GM20431 (cell line): Measurements from ENCODE around the gene PRSS57.
"Not testable (repeated sequence)": the region's sequence is repeated elsewhere in the genome, so short reads cannot be mapped to it uniquely, and the experiment has no call there.

Experiments used
- in situ Hi-C: fragments of 300-500 bp; cut with MseI, MboI; formaldehyde crosslinking; loops from one replicate; pipeline ENCODE4 v1.15.0; 2020; ENCODE audit warnings: low sequenced_read_pairs; ENCODE audit not compliant: unreplicated experiment

Gene PRSS57

DNA sequence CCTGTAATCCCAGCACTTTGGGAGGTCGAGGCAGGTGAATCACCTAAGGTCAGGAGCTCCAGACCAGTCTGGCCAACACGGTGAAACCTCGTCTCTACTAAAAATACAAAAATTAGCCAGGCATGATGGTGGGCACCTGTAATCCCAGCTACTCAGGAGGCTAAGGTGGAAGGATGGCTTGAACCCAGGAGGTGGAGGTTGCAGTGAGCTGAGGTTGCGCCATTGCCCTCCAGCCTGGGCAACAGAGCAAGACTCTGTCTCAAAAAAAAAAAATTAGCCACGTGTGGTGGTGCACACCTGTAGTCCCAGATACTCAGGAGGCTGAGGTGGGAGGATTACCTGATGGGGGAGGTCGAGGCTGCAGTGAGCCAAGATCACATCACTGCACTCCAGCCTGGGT lies 7.6 kb upstream of the PRSS57 start:
- in situ Hi-C loops, result not testable (repeated sequence)

DNA sequence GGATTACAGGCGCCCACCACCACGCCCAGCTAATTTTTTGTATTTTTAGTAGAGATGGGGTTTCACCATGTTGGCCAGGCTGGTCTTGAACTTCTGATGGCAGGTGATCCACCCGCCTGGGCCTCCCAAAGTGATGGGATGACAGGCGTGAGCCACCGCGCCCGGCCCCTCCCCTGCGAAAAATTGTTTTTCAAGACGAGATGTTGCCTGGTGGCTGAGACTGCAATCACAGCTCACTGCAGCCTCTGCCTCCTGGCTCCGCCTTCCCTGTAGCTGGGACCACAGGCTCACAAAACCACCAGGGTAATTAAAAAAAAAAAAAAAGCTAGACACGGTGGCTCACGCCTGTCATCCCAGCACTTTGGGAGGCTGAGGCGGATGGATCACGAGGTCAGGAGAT lies 4.6 kb upstream of the PRSS57 start:
- in situ Hi-C loops, result not testable (repeated sequence)

DNA sequence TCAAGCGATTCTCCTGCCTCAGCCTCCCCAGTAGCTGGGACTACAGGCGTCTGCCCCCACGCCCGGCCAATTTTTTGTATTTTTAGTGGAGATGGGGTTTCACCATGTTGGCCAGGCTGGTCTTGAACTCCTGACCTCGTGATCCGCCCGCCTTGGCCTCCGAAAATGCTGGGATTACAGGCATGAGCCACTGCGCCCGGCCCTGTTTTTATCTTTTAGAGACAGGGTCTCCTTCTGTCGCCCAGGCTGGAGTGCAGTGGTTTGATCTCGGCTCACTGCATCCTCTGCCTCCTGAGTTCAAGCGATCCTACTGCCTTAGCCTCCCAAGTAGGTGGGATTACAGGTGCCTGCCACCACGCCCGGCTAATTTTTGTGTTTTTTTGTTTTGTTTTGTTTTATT lies 3.3 kb upstream of the PRSS57 start:
- in situ Hi-C loops, result not testable (repeated sequence)

DNA sequence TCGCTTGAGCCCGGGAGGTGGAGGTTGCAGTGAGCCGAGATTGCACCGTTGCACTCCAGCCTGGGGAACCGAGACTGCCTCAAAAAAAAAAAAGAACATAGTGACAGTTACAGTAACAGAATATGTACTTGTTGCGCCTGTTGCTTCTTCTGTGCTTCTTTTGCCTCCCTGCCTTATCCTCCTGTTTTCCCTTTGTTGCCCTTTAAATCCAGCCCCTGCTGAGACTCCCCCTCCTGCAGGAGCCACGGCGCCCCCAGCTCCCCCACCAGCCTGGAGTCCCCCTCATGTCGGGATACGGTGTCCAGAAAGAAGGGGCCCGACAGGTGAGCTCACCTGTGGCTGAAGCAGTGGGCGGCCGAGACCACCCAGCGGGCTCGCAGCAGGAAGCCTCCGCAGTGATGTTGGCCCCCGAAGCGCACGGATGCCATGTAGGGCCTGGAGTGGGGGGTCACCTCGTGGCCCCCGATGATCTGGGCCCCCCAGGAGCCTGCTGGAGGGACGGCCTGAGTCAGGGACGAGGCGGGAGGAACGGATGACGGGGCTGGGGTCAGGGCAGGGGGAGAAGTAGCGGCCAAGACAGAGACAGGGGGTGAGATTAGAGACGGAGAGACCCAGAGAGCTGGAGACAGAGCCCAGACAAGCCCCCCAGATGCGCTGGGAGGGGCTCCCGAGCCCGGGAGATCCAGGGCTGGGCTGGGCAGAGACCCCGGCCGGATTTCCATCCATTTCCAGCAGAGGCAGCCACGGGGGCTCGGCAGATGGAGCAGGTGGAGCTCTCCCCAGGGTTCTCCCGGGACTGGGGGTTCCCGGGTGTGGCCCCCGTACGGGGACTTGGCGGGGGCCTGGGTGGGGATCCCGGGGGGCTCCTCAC lies 536 bp downstream of the PRSS57 start:
- in situ Hi-C loops, result no loop called here

DNA sequence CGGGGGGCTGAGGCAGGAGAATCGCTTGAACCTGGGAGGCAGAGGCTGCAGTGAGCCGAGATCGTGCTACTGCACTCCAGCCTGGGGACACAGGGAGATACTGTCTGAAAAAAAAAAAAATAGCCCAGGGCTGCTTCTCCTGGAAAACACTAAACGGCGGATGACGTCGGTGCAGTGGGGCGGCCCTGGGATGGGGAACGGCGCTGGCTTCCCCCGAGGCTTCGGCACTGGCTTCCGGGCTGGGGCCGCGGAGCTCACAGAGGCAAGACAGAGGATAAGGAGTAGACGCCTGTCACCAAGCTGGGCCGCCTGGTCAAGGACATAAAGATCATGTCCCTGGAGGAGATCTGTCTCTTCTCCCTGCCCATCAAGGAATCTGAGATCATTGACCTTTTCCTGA lies 5.0 kb downstream of the PRSS57 start:
- in situ Hi-C loops, result no loop called here

DNA sequence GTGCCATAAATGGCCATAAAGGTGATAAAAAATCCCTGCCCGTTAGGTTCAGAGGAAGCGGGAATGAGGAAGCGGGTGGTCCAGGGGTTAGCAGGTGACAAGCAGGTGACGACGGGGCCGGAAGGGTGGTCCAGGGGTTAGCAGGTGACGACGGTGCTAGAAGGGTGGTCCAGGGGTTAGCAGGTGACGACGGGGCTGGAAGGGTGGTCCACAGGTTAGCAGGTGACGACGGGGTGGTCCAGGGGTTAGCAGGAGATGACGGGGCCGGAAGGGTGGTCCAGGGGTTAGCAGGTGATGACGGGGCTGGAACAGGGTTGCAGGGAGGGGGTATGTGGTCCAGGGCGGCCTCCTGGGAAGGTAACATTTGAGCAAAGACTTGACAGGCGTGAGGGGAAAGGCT lies 6.3 kb downstream of the PRSS57 start:
- in situ Hi-C loops, result no loop called here

DNA sequence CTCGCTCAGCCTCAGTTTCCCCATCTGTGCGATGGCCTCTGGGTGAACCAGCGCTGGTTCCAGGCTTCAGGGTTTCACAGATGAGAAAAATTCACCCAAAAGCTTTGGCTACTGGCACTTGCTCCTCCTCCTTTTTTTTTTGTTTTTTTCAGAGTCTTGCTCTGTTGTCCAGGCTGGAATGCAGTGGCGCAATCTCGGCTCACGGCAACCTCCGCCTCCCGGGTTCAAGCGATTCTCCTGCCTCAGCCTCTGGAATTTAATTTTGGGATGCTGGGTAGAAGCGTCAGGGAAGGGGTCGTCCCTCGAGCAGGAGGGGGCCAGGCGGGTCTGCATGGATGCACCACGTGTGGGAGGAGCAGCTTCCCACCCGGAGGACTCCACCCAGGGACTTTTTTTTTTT lies 7.0 kb downstream of the PRSS57 start:
- in situ Hi-C loops, result no loop called here

DNA sequence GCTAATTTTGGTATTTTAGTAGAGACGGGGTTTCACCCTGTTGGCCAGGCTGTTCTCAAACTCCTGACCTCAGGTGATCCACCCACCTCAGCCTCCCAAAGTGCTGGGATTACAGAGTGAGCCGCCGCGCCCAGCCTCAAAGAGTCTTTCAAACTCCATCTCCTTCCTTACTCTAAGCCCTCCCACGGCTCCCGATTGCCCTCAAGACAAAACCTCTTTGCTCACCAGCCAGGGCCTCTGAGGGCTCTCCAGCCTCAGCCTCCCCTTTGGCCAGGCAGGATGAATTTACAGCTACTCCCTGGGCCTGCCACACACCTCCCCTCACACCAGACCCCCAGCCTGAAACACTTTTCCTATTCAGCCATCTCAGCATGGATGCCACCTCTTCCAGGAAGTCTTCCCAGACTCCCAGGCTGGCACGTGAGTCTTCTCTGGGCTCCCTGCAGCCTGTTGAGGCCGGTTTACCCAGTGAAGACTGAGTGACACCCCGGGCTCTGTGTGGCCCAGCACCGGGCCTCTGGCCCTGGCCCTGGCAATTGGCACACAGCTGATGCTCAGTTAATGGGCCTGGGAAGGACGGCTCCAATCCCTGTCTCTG lies 7.6 kb downstream of the PRSS57 start:
- in situ Hi-C loops, result no loop called here

DNA sequence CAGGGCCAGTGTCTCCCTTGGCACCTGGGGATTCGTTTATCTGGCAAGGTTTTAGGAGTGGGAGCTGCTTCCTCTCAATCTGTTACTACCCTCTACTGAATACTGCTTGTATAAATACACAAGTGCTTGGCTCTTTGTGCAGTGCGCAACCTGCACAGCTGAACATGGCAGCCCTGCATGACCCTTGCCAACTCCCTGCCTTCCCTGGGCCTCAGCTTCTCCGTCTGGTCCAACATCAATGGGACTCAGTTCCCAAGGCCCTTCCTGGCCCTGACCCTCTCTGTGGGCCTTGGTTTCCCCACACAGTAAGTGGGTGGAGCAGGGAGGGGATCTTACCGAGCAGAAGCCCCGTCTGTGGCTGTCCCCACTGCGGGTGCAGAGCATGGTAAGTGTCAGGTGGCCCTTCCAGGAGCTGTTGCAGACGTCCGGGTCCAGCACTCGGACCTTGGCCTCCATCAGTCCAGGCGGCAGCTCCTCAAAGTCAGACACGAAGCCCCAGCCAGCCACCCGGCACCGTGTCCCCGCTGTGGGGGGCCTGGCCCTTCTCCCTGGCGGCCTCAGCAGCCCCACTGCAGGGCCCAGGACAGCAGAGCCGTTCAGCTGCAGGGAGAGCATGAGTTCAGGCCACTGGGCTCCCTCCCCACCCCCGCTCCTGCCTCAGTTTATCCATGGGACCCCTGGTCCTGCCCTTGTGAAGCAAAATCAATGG lies 8.5 kb downstream of the PRSS57 start:
- in situ Hi-C loops, result no loop called here

DNA sequence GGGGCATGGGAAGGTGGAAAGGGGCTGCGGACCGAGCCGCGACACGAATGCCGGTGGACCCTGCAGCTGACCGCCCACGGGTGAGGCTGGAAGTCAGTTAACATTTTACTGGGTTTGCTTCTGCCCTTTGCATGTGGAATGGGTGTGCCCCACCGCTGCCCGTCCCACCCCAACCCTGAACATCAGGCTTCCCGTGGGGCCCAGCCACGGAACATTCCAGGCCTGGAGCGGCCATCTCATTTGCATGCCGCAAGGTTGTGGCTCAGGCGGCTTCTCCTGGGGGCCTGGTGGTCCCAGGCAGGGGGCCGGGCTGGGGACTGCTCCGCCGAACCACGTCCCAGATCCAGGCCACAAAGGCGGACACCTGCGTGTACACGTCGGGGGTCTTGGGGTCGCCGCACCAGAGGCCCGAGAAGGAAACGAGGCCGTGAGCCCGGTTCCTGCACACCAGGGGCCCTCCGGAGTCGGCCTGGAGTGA lies 9.8 kb downstream of the PRSS57 start:
- in situ Hi-C loops, result no loop called here

DNA sequence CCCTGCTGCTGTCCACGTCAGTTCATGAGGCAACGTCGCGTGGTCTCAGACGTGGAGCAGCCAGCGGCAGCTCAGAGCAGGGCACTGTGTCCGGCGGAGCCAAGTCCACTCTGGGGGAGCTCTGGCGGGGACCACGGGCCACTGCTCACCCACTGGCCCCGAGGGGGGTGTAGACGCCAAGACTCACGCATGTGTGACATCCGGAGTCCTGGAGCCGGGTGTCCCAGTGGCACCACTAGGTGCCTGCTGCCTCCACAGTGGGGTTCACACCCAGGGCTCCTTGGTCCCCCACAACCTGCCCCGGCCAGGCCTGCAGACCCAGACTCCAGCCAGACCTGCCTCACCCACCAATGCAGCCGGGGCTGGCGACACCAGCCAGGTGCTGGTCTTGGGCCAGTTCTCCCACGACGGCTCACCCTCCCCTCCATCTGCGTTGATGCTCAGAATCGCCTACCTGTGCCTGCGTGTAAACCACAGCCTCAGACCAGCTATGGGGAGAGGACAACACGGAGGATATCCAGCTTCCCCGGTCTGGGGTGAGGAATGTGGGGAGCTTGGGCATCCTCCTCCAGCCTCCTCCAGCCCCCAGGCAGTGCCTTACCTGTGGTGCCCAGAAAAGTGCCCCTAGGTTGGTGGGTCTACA lies 12.5 kb downstream of the PRSS57 start:
- in situ Hi-C loops, result no loop called here

DNA sequence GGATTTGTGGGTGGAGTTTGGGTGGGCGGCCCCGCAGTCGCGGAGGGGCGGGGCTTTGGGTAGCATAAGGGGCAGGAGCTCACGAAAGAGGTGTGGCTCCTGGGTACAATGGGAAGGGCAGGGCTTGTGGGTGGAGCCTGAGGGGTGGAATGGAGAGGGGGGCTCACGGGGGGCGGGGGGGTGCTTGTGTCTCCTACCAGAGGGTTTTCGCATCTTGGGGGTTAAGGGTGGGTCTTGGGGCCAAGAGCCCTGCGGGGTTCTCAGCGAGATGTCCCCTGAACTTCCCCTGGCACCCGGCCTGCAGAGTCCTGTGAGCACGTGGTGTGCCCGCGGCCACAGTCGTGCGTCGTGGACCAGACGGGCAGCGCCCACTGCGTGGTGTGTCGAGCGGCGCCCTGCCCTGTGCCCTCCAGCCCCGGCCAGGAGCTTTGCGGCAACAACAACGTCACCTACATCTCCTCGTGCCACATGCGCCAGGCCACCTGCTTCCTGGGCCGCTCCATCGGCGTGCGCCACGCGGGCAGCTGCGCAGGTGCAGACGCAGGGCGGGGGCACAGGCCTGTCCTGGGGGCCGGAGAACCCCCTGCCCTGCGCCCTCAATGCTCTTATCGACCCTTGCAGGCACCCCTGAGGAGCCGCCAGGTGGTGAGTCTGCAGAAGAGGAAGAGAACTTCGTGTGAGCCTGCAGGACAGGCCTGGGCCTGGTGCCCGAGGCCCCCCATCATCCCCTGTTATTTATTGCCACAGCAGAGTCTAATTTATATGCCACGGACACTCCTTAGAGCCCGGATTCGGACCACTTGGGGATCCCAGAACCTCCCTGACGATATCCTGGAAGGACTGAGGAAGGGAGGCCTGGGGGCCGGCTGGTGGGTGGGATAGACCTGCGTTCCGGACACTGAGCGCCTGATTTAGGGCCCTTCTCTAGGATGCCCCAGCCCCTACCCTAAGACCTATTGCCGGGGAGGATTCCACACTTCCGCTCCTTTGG lies 13.9 kb downstream of the PRSS57 start:
- in situ Hi-C loops, result no loop called here

DNA sequence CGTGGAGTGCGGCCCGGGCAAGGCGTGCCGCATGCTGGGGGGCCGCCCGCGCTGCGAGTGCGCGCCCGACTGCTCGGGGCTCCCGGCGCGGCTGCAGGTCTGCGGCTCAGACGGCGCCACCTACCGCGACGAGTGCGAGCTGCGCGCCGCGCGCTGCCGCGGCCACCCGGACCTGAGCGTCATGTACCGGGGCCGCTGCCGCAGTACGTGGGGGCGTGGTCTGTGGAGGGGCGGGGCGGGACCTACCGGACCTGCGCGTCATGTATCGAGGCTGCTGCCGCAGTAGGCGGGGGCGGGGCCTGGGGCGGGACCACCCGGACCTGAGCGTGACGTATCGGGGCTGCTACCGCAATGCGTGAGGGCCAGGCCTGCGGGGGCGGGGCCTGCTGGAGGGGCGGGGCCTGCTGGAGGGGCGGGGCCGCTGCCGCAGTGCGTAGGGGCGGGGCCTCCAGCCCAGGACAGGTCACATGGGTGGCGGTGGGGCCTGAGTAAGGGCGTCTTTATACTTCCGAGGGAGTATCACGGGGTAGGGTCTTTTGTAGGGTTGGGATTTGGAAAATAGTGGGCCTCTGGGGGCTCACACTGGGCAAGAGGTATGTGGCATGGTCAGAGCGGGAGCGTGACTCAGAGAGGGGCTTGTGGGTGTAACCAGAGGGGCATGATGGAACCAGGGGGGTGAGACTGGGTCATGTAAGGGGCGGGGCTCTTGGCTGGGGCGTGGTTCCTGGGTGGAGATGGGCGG lies 14.8 kb downstream of the PRSS57 start:
- in situ Hi-C loops, result no loop called here

DNA sequence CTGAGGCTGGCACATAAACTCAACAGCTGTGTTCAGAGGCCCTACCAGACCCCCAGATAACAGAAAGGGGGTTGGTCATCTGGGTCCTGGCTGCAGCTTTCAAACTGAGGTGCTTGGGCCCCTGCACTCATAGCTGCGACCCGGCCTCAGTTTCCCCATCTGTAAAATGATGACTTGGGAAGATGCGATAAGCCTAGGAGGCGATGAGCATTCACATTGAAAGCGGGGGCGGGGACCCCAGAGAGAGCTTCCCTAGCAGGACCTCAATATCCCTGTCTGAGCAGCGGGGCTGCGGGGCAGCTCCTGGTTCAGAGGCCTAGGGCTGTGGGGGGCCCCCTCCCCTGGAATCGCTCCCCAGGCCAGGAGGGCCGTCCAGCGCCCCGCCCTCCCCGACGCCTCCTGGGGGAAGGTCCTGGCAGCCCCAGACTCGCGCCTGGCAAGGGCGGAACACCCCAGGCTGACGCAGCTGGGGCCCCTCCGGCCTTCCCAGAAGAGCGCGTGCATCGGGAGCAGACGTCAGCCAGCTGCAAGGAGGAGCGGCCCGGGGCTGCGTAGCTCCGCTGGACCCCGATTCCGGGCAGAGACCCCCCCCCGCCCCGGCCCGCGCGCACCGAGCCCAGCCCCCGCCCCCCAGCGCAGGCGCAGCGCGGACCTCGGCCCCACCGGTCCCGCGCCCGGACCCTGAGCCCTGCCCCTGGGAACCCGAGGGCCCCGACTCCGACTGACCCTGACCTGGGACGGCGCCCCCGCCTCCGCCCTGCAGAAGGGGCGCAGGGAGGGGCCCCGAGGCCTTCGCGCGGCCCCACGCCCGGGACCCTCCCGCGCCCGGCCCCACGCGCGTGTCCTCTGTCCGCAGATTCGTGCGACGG lies 15.6 kb downstream of the PRSS57 start:
- in situ Hi-C loops, result no loop called here

DNA sequence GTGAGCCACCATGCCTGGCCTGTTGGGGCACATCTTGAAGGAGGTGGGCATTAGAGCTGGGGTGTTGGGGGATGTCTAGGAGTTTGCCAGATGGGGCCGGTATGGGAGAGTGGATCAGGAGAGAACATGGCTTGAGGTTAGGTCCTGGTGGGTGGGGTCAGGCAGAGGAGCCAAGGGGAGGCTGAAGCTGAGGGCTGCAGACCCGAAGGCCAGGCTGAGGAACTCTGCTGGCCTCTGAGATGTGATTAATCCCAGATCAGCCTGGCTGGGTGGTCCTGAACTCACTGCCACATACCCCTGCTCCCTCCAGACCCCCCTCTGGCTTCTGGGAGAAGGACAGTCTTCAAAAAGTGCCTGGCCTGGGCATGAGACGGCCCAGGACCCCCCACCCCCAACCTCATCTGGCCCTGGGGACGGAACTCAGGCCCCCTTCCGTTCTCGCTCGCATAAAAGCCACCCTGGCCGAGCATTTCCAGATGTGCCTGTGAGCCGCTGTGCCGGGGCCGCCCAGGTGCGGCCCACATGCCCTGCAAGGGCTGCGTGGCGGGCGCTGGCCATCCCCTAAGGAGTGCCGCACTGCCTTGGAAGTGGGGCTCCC lies 16.4 kb downstream of the PRSS57 start:
- in situ Hi-C loops, result no loop called here

DNA sequence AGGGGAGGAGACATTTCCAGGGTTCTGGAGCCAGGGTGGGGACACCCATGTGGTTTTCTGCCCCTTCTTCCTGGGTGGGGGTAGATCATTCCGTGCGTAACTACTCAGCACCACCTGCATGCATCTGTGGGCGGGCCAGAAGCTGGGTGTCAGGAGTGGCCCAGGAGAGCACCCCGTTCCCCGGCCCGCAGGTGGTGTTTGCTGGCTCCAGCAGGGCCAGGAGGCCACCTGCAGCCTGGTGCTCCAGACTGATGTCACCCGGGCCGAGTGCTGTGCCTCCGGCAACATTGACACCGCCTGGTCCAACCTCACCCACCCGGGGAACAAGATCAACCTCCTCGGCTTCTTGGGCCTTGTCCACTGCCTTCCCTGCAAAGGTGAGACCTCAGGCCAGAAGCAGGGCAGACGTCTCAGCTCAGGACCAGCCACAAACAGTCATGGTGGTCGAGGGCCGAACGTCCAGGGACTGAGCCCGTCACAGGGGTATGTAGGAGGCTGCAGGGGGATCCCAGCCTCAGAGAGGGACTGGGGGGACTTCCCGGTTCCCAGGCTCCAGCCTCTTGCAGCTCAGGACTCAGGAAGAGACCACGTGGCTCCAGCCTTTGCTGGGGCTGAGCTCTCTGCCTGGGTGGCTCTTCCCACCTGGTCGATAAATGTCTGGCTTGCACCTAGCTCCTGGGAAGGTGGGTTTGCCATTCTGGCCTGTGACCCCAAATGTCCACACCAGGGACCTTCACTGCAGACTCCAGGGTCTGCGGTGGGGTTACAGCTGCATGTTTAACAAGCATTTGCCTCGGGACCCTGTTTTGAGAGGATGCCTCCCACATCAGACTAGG lies 17.4 kb downstream of the PRSS57 start:
- in situ Hi-C loops, result no loop called here

DNA sequence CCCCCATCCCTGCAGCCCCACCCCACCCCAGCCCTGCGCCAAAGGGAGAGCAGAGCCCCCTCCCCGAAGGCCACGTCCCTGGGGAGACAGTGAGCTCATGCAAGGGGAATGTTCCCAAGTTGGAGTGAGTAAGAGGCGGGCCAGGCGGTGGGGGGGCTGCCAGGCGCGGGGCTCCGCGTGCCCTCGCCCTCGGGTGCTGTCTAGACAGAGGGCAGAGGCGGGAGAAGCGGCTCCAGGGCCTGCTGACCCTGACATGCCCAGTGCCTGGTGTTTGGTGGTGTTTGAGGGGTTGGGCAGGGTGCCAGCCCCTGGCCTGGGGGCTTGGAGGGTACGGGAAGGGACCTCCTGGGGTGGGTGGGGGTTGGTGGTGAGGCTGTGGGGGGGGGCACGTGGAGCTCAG lies 18.1 kb downstream of the PRSS57 start:
- in situ Hi-C loops, result no loop called here
